B cell (primary cell): ENCODE results near the gene SPTY2D1. TPM values are rescaled to one million over a fixed set of nuclear protein-coding genes. Genes with fewer than 3 reads are reported as not detected.

Source experiments
- ATAC-seq: fragments of 200-7000 bp; cut with Tn5 transposase; one replicate; pipeline ENCODE4 v1.10.0; 2021; ENCODE audit warnings: low read depth, mild to moderate bottlenecking, moderate number of reproducible peaks, moderate library complexity
- CTCF ChIA-PET: fragments of 350-600 bp; sonication (Branson Sonifier 250); formaldehyde crosslinking; loops from one replicate; lab custom pipeline; 2021; ENCODE audit warnings: antibody characterized with exemption, inconsistent platforms; lab: Charles Lee
- POLR2A ChIA-PET: fragments of 350-600 bp; sonication (Branson Sonifier 250); formaldehyde crosslinking; loops from one replicate; lab custom pipeline; 2021; ENCODE audit warnings: antibody characterized with exemption; lab: Charles Lee
- DNase-seq: peaks from one replicate; pipeline ENCODE4 v3.0.0; 2013
- H2AFZ ChIP-seq: 2 replicates; pipeline ENCODE4 v1.6.1; 2012; ENCODE audit warnings: mild to moderate bottlenecking, low read depth, low read length; ENCODE audit not compliant: insufficient read depth, poor library complexity, severe bottlenecking
- H3K27ac ChIP-seq, 2 donors: 1 replicate in 1 of 2; 2 replicates in 1 of 2; pipeline ENCODE4 v1.5.1; 2012 to 2013; ENCODE audit warnings: low read length in 2 of 2, mild to moderate bottlenecking in 2 of 2, moderate library complexity in 1 of 2
- H3K27me3 ChIP-seq, 4 experiments: fragments of 200-600 bp in 1 of 4; sonication (generic) in 1 of 4; replicated peaks in 1 of 4; 1 replicate in 2 of 4; 2 replicates in 2 of 4; pipeline versions ENCODE4 v1.6.1 to v1.7.0; 2013 to 2016; ENCODE audit warnings: low read length in 3 of 4, mild to moderate bottlenecking in 2 of 4, mixed read lengths in 1 of 4, moderate library complexity in 1 of 4; ENCODE audit not compliant: insufficient read depth in 4 of 4, control insufficient read depth in 3 of 4; ENCODE audit errors: control extremely low read depth in 1 of 4
- H3K36me3 ChIP-seq, 2 experiments: replicated peaks in 1 of 2; 1 replicate in 1 of 2; 2 replicates in 1 of 2; pipeline versions ENCODE4 v1.6.1 to v1.7.1; 2013; ENCODE audit warnings: low read length in 1 of 2; ENCODE audit not compliant: insufficient read depth in 2 of 2, control insufficient read depth in 1 of 2; ENCODE audit errors: control extremely low read depth in 1 of 2, extremely low read depth in 1 of 2
- H3K4me1 ChIP-seq, 2 donors: fragments of 200-600 bp in 1 of 2; sonication (generic) in 1 of 2; 1 replicate in 1 of 2; 2 replicates in 1 of 2; pipeline versions ENCODE4 v1.5.1 to v1.6.1; 2013 to 2017; ENCODE audit warnings: low read length in 2 of 2; ENCODE audit not compliant: control insufficient read depth in 2 of 2, insufficient read depth in 2 of 2
- H3K4me2 ChIP-seq: replicated peaks from 2 replicates; pipeline ENCODE3; 2012; ENCODE audit warnings: mild to moderate bottlenecking, low read depth, low read length; ENCODE audit not compliant: poor library complexity, severe bottlenecking
- H3K4me3 ChIP-seq, 5 experiments: fragments of 200-600 bp in 1 of 5; sonication (generic) in 1 of 5; 1 replicate in 3 of 5; 2 replicates in 2 of 5; pipeline versions ENCODE4 v1.5.1 to v1.7.0; 2011 to 2016; ENCODE audit warnings: low read length in 4 of 5, mild to moderate bottlenecking in 4 of 5, low read depth in 2 of 5, control low read depth in 1 of 5, moderate library complexity in 1 of 5; ENCODE audit not compliant: insufficient read depth in 1 of 5; ENCODE audit errors: control extremely low read depth in 1 of 5, extremely low read depth in 1 of 5
- H3K79me2 ChIP-seq: fragments of 200-600 bp; sonication (generic); one replicate; pipeline ENCODE4 v1.6.0; 2016; ENCODE audit warnings: low read length; ENCODE audit not compliant: control insufficient read depth, insufficient read depth
- H3K9ac ChIP-seq: fragments of 200-600 bp; sonication (generic); 2 replicates; pipeline ENCODE4 v1.6.1; 2017; ENCODE audit warnings: mild to moderate bottlenecking, low read length, moderate library complexity
- H3K9me3 ChIP-seq, 3 donors: one replicate each; pipeline versions ENCODE4 v1.6.1 to v1.7.1; 2013; ENCODE audit warnings: low read length in 2 of 3; ENCODE audit not compliant: control insufficient read depth in 2 of 3, insufficient read depth in 1 of 3; ENCODE audit errors: control extremely low read depth in 1 of 3
- H4K20me1 ChIP-seq: 2 replicates; pipeline ENCODE4 v1.6.0; 2012; ENCODE audit warnings: mild to moderate bottlenecking, low read length; ENCODE audit not compliant: insufficient read depth, control insufficient read depth, poor library complexity, severe bottlenecking
- H3K27ac Mint-ChIP-seq: one replicate; pipeline ENCODE4 v1.8.0; 2021; ENCODE audit warnings: mixed read lengths
- H3K27me3 Mint-ChIP-seq: one replicate; pipeline ENCODE4 v1.8.0; 2021; ENCODE audit warnings: mixed read lengths
- H3K4me1 Mint-ChIP-seq: one replicate; pipeline ENCODE4 v1.8.0; 2021; ENCODE audit warnings: mixed read lengths
- H3K4me3 Mint-ChIP-seq: one replicate; pipeline ENCODE4 v1.8.0; 2021; ENCODE audit warnings: mixed read lengths
- H3K9me3 Mint-ChIP-seq: one replicate; pipeline ENCODE4 v1.8.0; 2022; ENCODE audit warnings: mixed read lengths; ENCODE audit not compliant: insufficient read depth
- CTCF ChIP-seq: fragments of 200-600 bp; IDR thresholded peaks from one replicate; pipeline ENCODE4 v1.8.0; 2022; ENCODE audit warnings: antibody characterized with exemption, mild to moderate bottlenecking
- EZH2 ChIP-seq: IDR thresholded peaks from 2 replicates; pipeline ENCODE4 v1.6.1; 2012; ENCODE audit warnings: borderline replicate concordance, low read depth, mild to moderate bottlenecking, moderate library complexity, low read length; ENCODE audit not compliant: insufficient read depth, poor library complexity, severe bottlenecking
- WGBS: methylation state at CpG from one replicate; pipeline ENCODE4 v1.1.5; 2013; ENCODE audit warnings: missing lambda C conversion rate; ENCODE audit not compliant: insufficient coverage; 5-methylcytosine and 5-hydroxymethylcytosine counted together
- intact Hi-C: fragments of 100-400 bp; cut with micrococcal nuclease; formaldehyde crosslinking; loops from one replicate; pipeline ENCODE4 v1.10.0; 2022
- polyA plus RNA-seq: library from polyadenylated mRNA; depleted of rRNA; stranded (reverse); fragments of >200 nt; gene quantifications from 2 replicates; pipeline ENCODE4 v1.2.3, GENCODE V29; 2012
- total RNA-seq, 2 donors: library from RNA; stranded (reverse); fragments of 120-200 nt in 1 of 2; gene quantifications; 1 replicate in 1 of 2; 2 replicates in 1 of 2; pipeline versions ENCODE4 v1.2.3 to v1.2.4, GENCODE V29; 2013 to 2022

SPTY2D1 gene
- total and polyA plus RNA-seq, 2 donors (not counting 1 experiment from before 2014, with no cell fraction given), result 4.7 to 17.8 TPM

- POLR2A ChIA-PET, result no interaction called here
- intact Hi-C loops, result no loop called here
- no peaks in the 10 kb centered on the region for H3K27me3 Mint-ChIP-seq
Observed at GRCh38 chr11:18581825-18582224, 52.3 kb downstream of the SPTY2D1 start.

More at GRCh38 chr11:18581825-18582224, 52.3 kb downstream of the SPTY2D1 start:
- Mint-ChIP-seq H3K9me3 (no peaks in the 10 kb centered on the region), H3K27ac (no peak overlapping the region), H3K4me1 (no peaks in the 10 kb centered on the region), H3K4me3 (no peak overlapping the region)
- no peaks in the 10 kb centered on the region for H3K4me1 ChIP-seq
- no peak for DNase-seq
- H3K36me3 ChIP-seq, result peaks cover 0 to 13% of the 10 kb centered on the region in 2 experiments
- WGBS, result no CpG with 5 or more reads among the region's 1 CpG
- CTCF ChIA-PET, result no interaction called here
- H3K27ac ChIP-seq, result no peak overlapping the region
- no peak overlapping the region for H3K9ac ChIP-seq
- no peak for TF ChIP-seq CTCF
- no peak for TF ChIP-seq EZH2
- H3K4me3 ChIP-seq, result no peak overlapping the region
- peaks cover 12% of the 10 kb centered on the region for H3K79me2 ChIP-seq
- no peaks in the 10 kb centered on the region for H3K9me3 ChIP-seq
- H3K27me3 ChIP-seq, result no peaks in the 10 kb centered on the region
- H3K4me2 ChIP-seq, result no peak overlapping the region
- no peak overlapping the region for H2AFZ ChIP-seq
- H4K20me1 ChIP-seq, result no peaks in the 10 kb centered on the region
- no peak for ATAC-seq
